SJCRH30 (cell line): ENCODE results near the gene BAHCC1. TPM values are rescaled to one million over a fixed set of nuclear protein-coding genes. Genes with fewer than 3 reads are reported as not detected.

Experiments used
- DNase-seq, 2 experiments: peaks; one replicate each; pipeline ENCODE4 v3.0.0-alpha.2; 2015 to 2020
- H3K27ac ChIP-seq: fragments of 250-450 bp; sonication (Bioruptor Pico); 2 replicates; pipeline ENCODE4 v1.5.1; 2020; ENCODE audit warnings: mild to moderate bottlenecking, moderate library complexity
- H3K27me3 ChIP-seq: fragments of 250-450 bp; sonication (Bioruptor Pico); 2 replicates; pipeline ENCODE4 v1.5.1; 2020; ENCODE audit warnings: mild to moderate bottlenecking, moderate library complexity
- H3K36me3 ChIP-seq: fragments of 250-450 bp; sonication (Bioruptor Pico); 2 replicates; pipeline ENCODE4 v1.5.1; 2020; ENCODE audit warnings: mild to moderate bottlenecking, moderate library complexity
- H3K4me1 ChIP-seq: fragments of 250-450 bp; sonication (Bioruptor Pico); 2 replicates; pipeline ENCODE4 v1.5.1; 2020; ENCODE audit warnings: mild to moderate bottlenecking, moderate library complexity
- H3K4me3 ChIP-seq: fragments of 250-450 bp; sonication (Bioruptor Pico); 2 replicates; pipeline ENCODE4 v1.5.1; 2020; ENCODE audit warnings: mild to moderate bottlenecking, moderate library complexity
- H3K9me3 ChIP-seq: fragments of 250-450 bp; sonication (Bioruptor Pico); replicated peaks from 2 replicates; pipeline ENCODE4 v1.5.1; 2020; ENCODE audit warnings: mild to moderate bottlenecking, moderate library complexity
- total RNA-seq: library from RNA; depleted of rRNA; stranded (reverse); fragments of >200 nt; shearing (Covaris generic); gene quantifications from 2 replicates; pipeline ENCODE4 v1.2.3, GENCODE V29; 2014

The BAHCC1 gene
- total RNA-seq, 1 experiment from 2014 or later: 20.0 TPM

- Histone ChIP-seq H3K9me3 (no peaks in the 10 kb centered on the region), H3K27ac (no peak overlapping the region), H3K4me1 (peaks cover 36% of the 10 kb centered on the region), H3K36me3 (no peaks in the 10 kb centered on the region), H3K27me3 (no peaks in the 10 kb centered on the region), H3K4me3 (no peak overlapping the region)
- peak; percentile 34 to 56 for DNase-seq
These were observed 9.4 kb downstream of the BAHCC1 start for GRCh38 chr17:81404558-81405165.

- DNase-seq: peak; percentile 49 to 66
- H3K36me3 ChIP-seq: no peaks in the 10 kb centered on the region
- H3K9me3 ChIP-seq: no peaks in the 10 kb centered on the region
- no peaks in the 10 kb centered on the region for H3K27me3 ChIP-seq
- H3K4me3 ChIP-seq: peak overlapping the region; percentile 39
- H3K4me1 ChIP-seq: peaks cover 36% of the 10 kb centered on the region
- peak overlapping the region; percentile 38 for H3K27ac ChIP-seq
These were observed 10.2 kb downstream of the BAHCC1 start for GRCh38 chr17:81405411-81405872.

- Histone ChIP-seq H3K9me3 (no peaks in the 10 kb centered on the region), H3K27ac (peak overlapping the region; percentile 38), H3K27me3 (no peaks in the 10 kb centered on the region), H3K36me3 (no peaks in the 10 kb centered on the region), H3K4me3 (peak overlapping the region; percentile 39), H3K4me1 (peaks cover 36% of the 10 kb centered on the region)
- peak; percentile 95 to 98 for DNase-seq
These were observed 11.1 kb downstream of the BAHCC1 start for GRCh38 chr17:81406117-81406953.

GRCh38 chr17:81408049-81408448 is 12.8 kb downstream of the BAHCC1 start:
- no peak overlapping the region for H3K4me3 ChIP-seq
- H3K27me3 ChIP-seq: no peaks in the 10 kb centered on the region
- no peaks in the 10 kb centered on the region for H3K36me3 ChIP-seq
- no peak for DNase-seq
- no peak overlapping the region for H3K27ac ChIP-seq
- H3K9me3 ChIP-seq: no peaks in the 10 kb centered on the region
- peaks cover 49% of the 10 kb centered on the region for H3K4me1 ChIP-seq

GRCh38 chr17:81409190-81409935 is 14.1 kb downstream of the BAHCC1 start:
- H3K27me3 ChIP-seq: no peaks in the 10 kb centered on the region
- no peaks in the 10 kb centered on the region for H3K36me3 ChIP-seq
- H3K27ac ChIP-seq: no peak overlapping the region
- H3K4me1 ChIP-seq: peaks cover 49% of the 10 kb centered on the region
- no peak overlapping the region for H3K4me3 ChIP-seq
- H3K9me3 ChIP-seq: no peaks in the 10 kb centered on the region
- DNase-seq: peak; percentile 57 to 69

- H3K27ac ChIP-seq: no peak overlapping the region
- no peak overlapping the region for H3K4me3 ChIP-seq
- no peaks in the 10 kb centered on the region for H3K9me3 ChIP-seq
- DNase-seq: no peak
- H3K4me1 ChIP-seq: peaks cover 34% of the 10 kb centered on the region
- no peaks in the 10 kb centered on the region for H3K27me3 ChIP-seq
- H3K36me3 ChIP-seq: no peaks in the 10 kb centered on the region
These were observed 15.6 kb downstream of the BAHCC1 start for GRCh38 chr17:81410852-81411251.

- no peak for DNase-seq
- Histone ChIP-seq H3K4me3 (no peak overlapping the region), H3K36me3 (no peaks in the 10 kb centered on the region), H3K9me3 (no peaks in the 10 kb centered on the region), H3K27me3 (no peaks in the 10 kb centered on the region), H3K4me1 (peaks cover 30% of the 10 kb centered on the region), H3K27ac (no peak overlapping the region)
These were observed 16.0 kb downstream of the BAHCC1 start for GRCh38 chr17:81411305-81411704.

- peak; percentile 85 to 90 for DNase-seq
- Histone ChIP-seq H3K4me1 (peaks cover 20% of the 10 kb centered on the region), H3K9me3 (no peaks in the 10 kb centered on the region), H3K27ac (0 out of 2 replicates have a peak overlapping the region, but pooled peaks have one; percentile 0), H3K27me3 (no peaks in the 10 kb centered on the region), H3K4me3 (no peak overlapping the region), H3K36me3 (no peaks in the 10 kb centered on the region)
These were observed 17.3 kb downstream of the BAHCC1 start for GRCh38 chr17:81412490-81413093.

- peaks cover 23% of the 10 kb centered on the region for H3K4me1 ChIP-seq
- H3K4me3 ChIP-seq: no peak overlapping the region
- no peaks in the 10 kb centered on the region for H3K9me3 ChIP-seq
- no peaks in the 10 kb centered on the region for H3K27me3 ChIP-seq
- no peak overlapping the region for H3K27ac ChIP-seq
- DNase-seq: no peak
- H3K36me3 ChIP-seq: no peaks in the 10 kb centered on the region
These were observed 18.4 kb downstream of the BAHCC1 start for GRCh38 chr17:81413497-81414135.

GRCh38 chr17:81414756-81415516 is 19.7 kb downstream of the BAHCC1 start:
- Histone ChIP-seq H3K27me3 (no peaks in the 10 kb centered on the region), H3K4me1 (peaks cover 29% of the 10 kb centered on the region), H3K27ac (no peak overlapping the region)

GRCh38 chr17:81415681-81416080 is 20.4 kb downstream of the BAHCC1 start:
- no peak overlapping the region for H3K27ac ChIP-seq
- no peak overlapping the region for H3K4me3 ChIP-seq
- no peaks in the 10 kb centered on the region for H3K27me3 ChIP-seq
- no peak for DNase-seq
- peaks cover 37% of the 10 kb centered on the region for H3K4me1 ChIP-seq
- H3K36me3 ChIP-seq: no peaks in the 10 kb centered on the region
- H3K9me3 ChIP-seq: no peaks in the 10 kb centered on the region

More at GRCh38 chr17:81414756-81415516, 19.7 kb downstream of the BAHCC1 start:
- no peak for DNase-seq
- H3K4me3 ChIP-seq: no peak overlapping the region
- no peaks in the 10 kb centered on the region for H3K9me3 ChIP-seq
- no peaks in the 10 kb centered on the region for H3K36me3 ChIP-seq

GRCh38 chr17:81416612-81417011 is 21.4 kb downstream of the BAHCC1 start:
- H3K9me3 ChIP-seq: no peaks in the 10 kb centered on the region
- no peak overlapping the region for H3K4me3 ChIP-seq
- peak in 1 of 2 experiments; percentile 49 for DNase-seq
- peaks cover 46% of the 10 kb centered on the region for H3K4me1 ChIP-seq
- no peaks in the 10 kb centered on the region for H3K27me3 ChIP-seq
- no peak overlapping the region for H3K27ac ChIP-seq
- H3K36me3 ChIP-seq: no peaks in the 10 kb centered on the region

- peak in 1 of 2 experiments; percentile 47 for DNase-seq
- Histone ChIP-seq H3K27ac (no peak overlapping the region), H3K4me1 (peaks cover 44% of the 10 kb centered on the region)
These were observed 22.0 kb downstream of the BAHCC1 start for GRCh38 chr17:81417049-81417878.

More at GRCh38 chr17:81417049-81417878, 22.0 kb downstream of the BAHCC1 start:
- no peaks in the 10 kb centered on the region for H3K9me3 ChIP-seq
- no peaks in the 10 kb centered on the region for H3K27me3 ChIP-seq
- no peaks in the 10 kb centered on the region for H3K36me3 ChIP-seq
- no peak overlapping the region for H3K4me3 ChIP-seq
